NCI-H2196 treated with DMSO at 0.1 percent for 48 hours (cell line): ENCODE results near the gene UBL7.

Source experiments
- DNase-seq: peaks from one replicate; lab custom pipeline; 2025; ENCODE audit not compliant: unreplicated experiment; lab: John Stamatoyannopoulos, UW

The UBL7 gene

GRCh38 chr15:74442063-74442462 is 18.9 kb downstream of the UBL7 start:
- no peak for DNase-seq

GRCh38 chr15:74441248-74441941 is 19.6 kb downstream of the UBL7 start:
- no peak for DNase-seq

GRCh38 chr15:74438721-74439316 is 22.1 kb downstream of the UBL7 start:
- peak; percentile 14 for DNase-seq

GRCh38 chr15:74438206-74438605 is 22.8 kb downstream of the UBL7 start:
- DNase-seq: no peak

- no peak for DNase-seq
These were observed 26.5 kb downstream of the UBL7 start for GRCh38 chr15:74434263-74435136.

- peak; percentile 53 for DNase-seq
These were observed 27.2 kb downstream of the UBL7 start, which contains the start of gene SEMA7A for GRCh38 chr15:74433592-74434262. SEMA7A (minus strand) TSS chr15:74433958; CDS start chr15:74433918, 40 bp downstream.

GRCh38 chr15:74432968-74433591 is 27.9 kb downstream of the UBL7 start:
- no peak for DNase-seq

- DNase-seq: no peak
These were observed 28.5 kb downstream of the UBL7 start for GRCh38 chr15:74432271-74432967.

- no peak for DNase-seq
These were observed 29.3 kb downstream of the UBL7 start for GRCh38 chr15:74431645-74432044.

GRCh38 chr15:74431116-74431515 is 29.8 kb downstream of the UBL7 start:
- DNase-seq: no peak

GRCh38 chr15:74430510-74430951 is 30.4 kb downstream of the UBL7 start:
- no peak for DNase-seq

- no peak for DNase-seq
These were observed 31.1 kb downstream of the UBL7 start for GRCh38 chr15:74429781-74430400.

- no peak for DNase-seq
These were observed 31.8 kb downstream of the UBL7 start for GRCh38 chr15:74428970-74429780.

- DNase-seq: no peak
These were observed 32.5 kb downstream of the UBL7 start for GRCh38 chr15:74428442-74428787.

- no peak for DNase-seq
These were observed 33.1 kb downstream of the UBL7 start for GRCh38 chr15:74427607-74428441.

GRCh38 chr15:74426404-74427281 is 34.3 kb downstream of the UBL7 start:
- DNase-seq: no peak

- no peak for DNase-seq
These were observed 35.3 kb downstream of the UBL7 start for GRCh38 chr15:74425630-74426029.
